WTC11 (cell line): ENCODE measurements around the gene RAP1GDS1. TPM values are rescaled to one million over a fixed set of nuclear protein-coding genes. Genes with fewer than 3 reads are reported as not detected.

Source experiments
- ATAC-seq: fragments of 200-7000 bp; cut with Tn5 transposase; 2 replicates; pipeline ENCODE4 v1.10.0; 2021; ENCODE audit warnings: mild to moderate bottlenecking, moderate library complexity
- CTCF ChIA-PET: fragments of 300-600 bp; sonication (Branson Sonifier 250); formaldehyde crosslinking; loops from one replicate; lab custom pipeline; 2021; ENCODE audit warnings: antibody characterized with exemption; lab: Charles Lee
- POLR2A ChIA-PET: fragments of 350-600 bp; sonication (Branson Sonifier 250); formaldehyde crosslinking; loops from one replicate; lab custom pipeline; 2021; ENCODE audit warnings: antibody characterized with exemption; lab: Charles Lee
- DNase-seq: peaks from one replicate; pipeline ENCODE4 v3.0.0; 2021; ENCODE audit warnings: low spot score
- H3K27ac Mint-ChIP-seq: 2 replicates; pipeline ENCODE4 v1.8.0; 2021; ENCODE audit warnings: mixed read lengths
- H3K27me3 Mint-ChIP-seq: 2 replicates; pipeline ENCODE4 v1.8.0; 2021; ENCODE audit warnings: low read depth, mild to moderate bottlenecking, moderate library complexity, mixed read lengths
- H3K36me3 Mint-ChIP-seq: 2 replicates; pipeline ENCODE4 v1.8.0; 2021; ENCODE audit warnings: mixed read lengths
- H3K4me1 Mint-ChIP-seq: 2 replicates; pipeline ENCODE4 v1.8.0; 2022; ENCODE audit warnings: mixed read lengths
- H3K4me3 Mint-ChIP-seq: 2 replicates; pipeline ENCODE4 v1.8.0; 2021; ENCODE audit warnings: mild to moderate bottlenecking, moderate library complexity, mixed read lengths
- H3K9me3 Mint-ChIP-seq: 2 replicates; pipeline ENCODE4 v1.8.0; 2021; ENCODE audit warnings: mixed read lengths
- AFF4 ChIP-seq: sonication (generic); formaldehyde crosslinking; IDR thresholded peaks from 2 replicates; pipeline ENCODE4 v1.8.1; 2023; ENCODE audit warnings: mild to moderate bottlenecking, missing genetic modification reagents, borderline replicate concordance
- ATF3 ChIP-seq: sonication (generic); formaldehyde crosslinking; conservative IDR thresholded peaks from 2 replicates; pipeline ENCODE4 v1.8.1; 2022; ENCODE audit warnings: mild to moderate bottlenecking, missing genetic modification reagents
- CBFB ChIP-seq: sonication (generic); formaldehyde crosslinking; IDR thresholded peaks from 2 replicates; pipeline ENCODE4 v1.8.1; 2022; ENCODE audit warnings: mild to moderate bottlenecking, low read depth, missing genetic modification reagents
- CDX4 ChIP-seq: fragments of 250-450 bp; sonication (Bioruptor Pico); IDR thresholded peaks from 2 replicates; pipeline ENCODE4 v1.9.0; 2021; ENCODE audit warnings: moderate library complexity, mild to moderate bottlenecking, inconsistent platforms, borderline replicate concordance
- GRHL2 ChIP-seq: fragments of 250-450 bp; sonication (Bioruptor Pico); IDR thresholded peaks from 2 replicates; pipeline ENCODE4 v1.8.0; 2022; ENCODE audit warnings: mild to moderate bottlenecking, moderate library complexity; ENCODE audit not compliant: insufficient replicate concordance, severe bottlenecking
- HMGA2 ChIP-seq: fragments of 250-450 bp; sonication (Bioruptor Pico); IDR thresholded peaks from 2 replicates; pipeline ENCODE4 v1.4.0; 2021; ENCODE audit warnings: mild to moderate bottlenecking, moderate library complexity
- IRF1 ChIP-seq: sonication (generic); formaldehyde crosslinking; IDR thresholded peaks from 2 replicates; pipeline ENCODE4 v1.8.0; 2023; ENCODE audit warnings: missing genetic modification reagents
- IRF2 ChIP-seq: sonication (generic); formaldehyde crosslinking; IDR thresholded peaks from 2 replicates; pipeline ENCODE4 v1.8.0; 2022; ENCODE audit warnings: low read depth, missing genetic modification reagents, borderline replicate concordance
- MXD4 ChIP-seq: fragments of 250-450 bp; sonication (Bioruptor Pico); IDR thresholded peaks from 2 replicates; pipeline ENCODE4 v1.8.0; 2021; ENCODE audit warnings: mild to moderate bottlenecking, moderate library complexity, borderline replicate concordance
- NR3C1 ChIP-seq: sonication (generic); formaldehyde crosslinking; conservative IDR thresholded peaks from 2 replicates; pipeline ENCODE4 v1.8.1; 2023; ENCODE audit warnings: low read depth, mild to moderate bottlenecking, missing genetic modification reagents
- OVOL2 ChIP-seq: fragments of 250-450 bp; sonication (Bioruptor Pico); IDR thresholded peaks from 2 replicates; pipeline ENCODE4 v1.9.0; 2021; ENCODE audit warnings: mild to moderate bottlenecking, borderline replicate concordance
- PRDM15 ChIP-seq: sonication (generic); formaldehyde crosslinking; IDR thresholded peaks from 2 replicates; pipeline ENCODE4 v1.8.0; 2022; ENCODE audit warnings: missing genetic modification reagents
- RELA ChIP-seq: sonication (generic); formaldehyde crosslinking; IDR thresholded peaks from 2 replicates; pipeline ENCODE4 v1.8.1; 2022; ENCODE audit warnings: missing genetic modification reagents, mild to moderate bottlenecking, borderline replicate concordance
- TP53 ChIP-seq: sonication (generic); formaldehyde crosslinking; IDR thresholded peaks from 2 replicates; pipeline ENCODE4 v1.8.1; 2023; ENCODE audit warnings: mild to moderate bottlenecking, missing genetic modification reagents
- ZBTB43 ChIP-seq: sonication (generic); formaldehyde crosslinking; IDR thresholded peaks from 2 replicates; pipeline ENCODE4 v1.8.1; 2023; ENCODE audit warnings: mild to moderate bottlenecking, missing genetic modification reagents
- ZNF138 ChIP-seq: sonication (generic); formaldehyde crosslinking; conservative IDR thresholded peaks from 2 replicates; pipeline ENCODE4 v1.8.1; 2022; ENCODE audit warnings: mild to moderate bottlenecking, moderate library complexity, missing genetic modification reagents
- ZNF263 ChIP-seq: sonication (generic); formaldehyde crosslinking; IDR thresholded peaks from 2 replicates; pipeline ENCODE4 v1.8.1; 2022; ENCODE audit warnings: low read depth, mild to moderate bottlenecking, moderate library complexity, missing genetic modification reagents
- ZNF281 ChIP-seq: sonication (generic); formaldehyde crosslinking; IDR thresholded peaks from 2 replicates; pipeline ENCODE4 v1.8.0; 2023; ENCODE audit warnings: mild to moderate bottlenecking, missing genetic modification reagents
- total RNA-seq: library from RNA; stranded (reverse); gene quantifications from 3 replicates; pipeline ENCODE4 v1.2.3, GENCODE V29; 2021

The RAP1GDS1 gene
- total RNA-seq, 1 experiment from 2014 or later, result 29.9 TPM

GRCh38 chr4:98446499-98447375 is 185.6 kb downstream of the RAP1GDS1 start (continued):
- no peak for TF ChIP-seq ZNF281 (CRISPR knock-in tag)
- TF ChIP-seq ATF3 (CRISPR knock-in tag), result no peak

- Mint-ChIP-seq H3K4me1 (no peaks in the 10 kb centered on the region), H3K4me3 (no peak overlapping the region), H3K27me3 (no peaks in the 10 kb centered on the region), H3K36me3 (no peaks in the 10 kb centered on the region), H3K27ac (no peak overlapping the region), H3K9me3 (peaks cover 3% of the 10 kb centered on the region)
- CTCF ChIA-PET, result interaction anchor here (1.8 kb wide), 1 partner anchor 335 kb away, joined by 6 read pairs; no protein-coding TSS in a partner anchor
- DNase-seq (peak; percentile 28), ATAC-seq (peak; percentile 91)
- TF ChIP-seq TP53 (CRISPR knock-in tag) (no peak), CBFB (no peak), RELA (CRISPR knock-in tag) (no peak), ZBTB43 (CRISPR knock-in tag) (no peak), ZNF138 (CRISPR knock-in tag) (no peak), GRHL2 (CRISPR knock-in tag) (no peak), ATF3 (CRISPR knock-in tag) (no peak), IRF1 (no peak), PRDM15 (CRISPR knock-in tag) (no peak), NR3C1 (CRISPR knock-in tag) (no peak), AFF4 (CRISPR knock-in tag) (no peak), CDX4 (CRISPR knock-in tag) (no peak), ZNF263 (no peak), MXD4 (CRISPR knock-in tag) (no peak), HMGA2 (no peak), OVOL2 (CRISPR knock-in tag) (no peak), IRF2 (CRISPR knock-in tag) (no peak)
- POLR2A ChIA-PET, result no interaction called here
Observed at GRCh38 chr4:98447648-98448047, 186.5 kb downstream of the RAP1GDS1 start.
